HG03378 (cell line): ENCODE results near the gene EYA4.

ENCODE experiments used
- ATAC-seq: cut with Tn5 transposase; IDR thresholded peaks from one replicate; pipeline ENCODE4 v1.9.1; 2021; ENCODE audit warnings: mild to moderate bottlenecking, moderate library complexity; ENCODE audit not compliant: unreplicated experiment

Gene EYA4

DNA sequence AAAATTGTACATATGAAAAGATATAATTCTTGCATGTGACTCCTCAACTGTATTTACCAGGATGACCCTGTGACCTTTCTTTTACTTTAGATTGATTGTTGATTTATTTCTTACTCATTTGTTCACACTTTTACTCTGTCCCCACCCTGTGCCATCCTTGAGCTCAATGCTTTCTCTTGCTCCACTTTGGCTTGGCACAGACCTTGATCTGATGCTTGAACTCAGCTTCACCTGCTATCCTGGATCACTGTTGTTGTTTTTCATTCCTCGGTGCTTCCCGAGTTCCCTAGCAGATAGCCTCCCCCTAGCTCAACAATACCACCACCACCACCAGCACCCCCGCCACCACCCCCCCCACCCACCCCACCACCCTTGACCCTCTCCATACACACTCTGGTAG is 102.1 kb downstream of the EYA4 start:
- no peak for ATAC-seq

DNA sequence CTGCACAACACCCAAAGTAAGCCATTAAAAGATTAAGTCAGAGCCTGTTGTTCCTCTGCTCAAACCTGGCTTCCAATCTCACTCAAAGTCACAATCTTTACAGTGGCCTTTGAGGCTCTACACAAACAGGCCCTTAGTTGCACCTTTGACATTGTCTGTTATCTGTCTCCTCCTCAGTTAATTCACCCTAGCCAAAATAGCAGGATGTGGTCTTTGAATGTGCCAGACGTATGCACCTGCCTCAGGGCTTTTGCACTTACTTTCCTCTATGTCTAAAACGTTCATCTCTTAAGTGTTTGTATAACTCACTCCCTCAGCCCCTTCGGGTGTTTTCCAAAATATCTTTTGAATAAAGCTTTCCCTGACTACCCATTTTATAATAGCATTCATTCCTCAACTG is 107.7 kb downstream of the EYA4 start:
- ATAC-seq = no peak

DNA sequence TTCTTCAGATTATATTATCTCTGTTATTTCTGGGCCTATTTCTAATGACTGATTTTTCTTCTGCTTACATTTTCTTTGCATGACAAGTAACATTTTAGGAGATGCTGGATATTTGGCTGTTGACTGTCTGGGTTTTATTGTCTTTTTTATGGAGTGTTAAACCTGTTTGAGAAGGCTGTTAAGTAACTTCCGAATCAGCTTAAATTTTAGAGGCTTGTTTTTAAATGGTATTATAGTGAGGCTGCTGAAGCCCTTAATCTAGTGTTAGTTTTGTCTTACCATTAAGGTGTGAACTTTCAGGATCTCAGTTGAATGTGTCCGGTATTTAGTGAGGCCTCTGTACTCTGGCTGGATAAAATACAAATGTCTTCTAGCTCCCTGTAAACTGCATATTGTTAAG is 109.8 kb downstream of the EYA4 start:
- ATAC-seq = no peak

DNA sequence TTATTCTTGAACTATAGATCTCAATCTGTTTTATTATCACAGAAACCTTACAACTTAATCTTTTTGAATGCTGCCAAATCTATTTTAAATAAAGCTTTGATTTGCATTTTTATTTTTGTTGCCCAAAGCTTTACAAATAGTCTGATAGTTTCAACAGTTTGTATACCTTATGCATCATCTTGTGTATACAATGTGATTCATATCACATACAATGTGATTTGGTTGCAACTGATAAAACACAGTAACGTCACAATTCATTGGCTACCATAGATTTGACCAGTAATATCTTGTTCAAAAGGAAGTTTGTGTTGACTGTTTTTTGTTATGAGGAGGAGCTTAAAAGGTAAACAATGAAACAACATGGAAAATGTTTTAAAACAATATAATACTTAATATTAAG is 110.9 kb downstream of the EYA4 start:
- no peak for ATAC-seq

DNA sequence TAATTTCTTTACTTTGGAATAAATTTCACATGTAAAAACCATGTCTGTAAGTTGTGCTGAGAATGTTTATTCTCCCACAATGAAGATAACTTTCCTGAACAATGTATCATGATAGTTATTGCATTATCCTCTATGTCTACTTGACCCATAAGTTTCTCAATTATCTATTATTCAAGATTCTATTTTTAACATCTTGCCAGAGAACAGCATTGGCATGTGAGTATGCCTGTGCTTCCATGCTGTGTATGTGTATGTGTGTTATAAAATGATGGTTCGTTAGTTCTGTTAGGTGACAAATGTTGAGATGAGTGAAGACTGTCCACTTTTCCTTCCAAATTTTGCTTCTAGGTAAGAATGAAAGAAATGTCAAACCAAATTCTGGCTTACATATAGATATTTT is 111.9 kb downstream of the EYA4 start:
- no peak for ATAC-seq

DNA sequence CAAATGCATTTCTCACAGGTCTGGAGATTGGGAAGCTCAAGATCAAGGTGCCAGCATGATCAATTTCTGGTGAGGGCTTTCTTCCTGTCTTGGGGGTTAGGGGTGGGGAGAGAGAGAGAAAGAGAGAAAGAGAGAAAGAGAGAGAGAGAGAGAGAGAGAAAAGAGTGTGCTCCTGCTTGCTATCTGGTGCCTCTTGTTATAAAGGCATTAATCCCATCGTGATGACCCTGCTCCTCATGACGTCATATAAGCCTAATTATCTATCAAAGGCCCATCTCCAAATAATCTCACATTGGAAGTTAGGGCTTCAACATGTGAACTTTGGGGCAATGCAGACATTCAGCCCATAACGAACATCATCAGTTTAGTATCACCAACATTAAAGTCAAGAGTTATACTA is 114.8 kb downstream of the EYA4 start:
- ATAC-seq = no peak

DNA sequence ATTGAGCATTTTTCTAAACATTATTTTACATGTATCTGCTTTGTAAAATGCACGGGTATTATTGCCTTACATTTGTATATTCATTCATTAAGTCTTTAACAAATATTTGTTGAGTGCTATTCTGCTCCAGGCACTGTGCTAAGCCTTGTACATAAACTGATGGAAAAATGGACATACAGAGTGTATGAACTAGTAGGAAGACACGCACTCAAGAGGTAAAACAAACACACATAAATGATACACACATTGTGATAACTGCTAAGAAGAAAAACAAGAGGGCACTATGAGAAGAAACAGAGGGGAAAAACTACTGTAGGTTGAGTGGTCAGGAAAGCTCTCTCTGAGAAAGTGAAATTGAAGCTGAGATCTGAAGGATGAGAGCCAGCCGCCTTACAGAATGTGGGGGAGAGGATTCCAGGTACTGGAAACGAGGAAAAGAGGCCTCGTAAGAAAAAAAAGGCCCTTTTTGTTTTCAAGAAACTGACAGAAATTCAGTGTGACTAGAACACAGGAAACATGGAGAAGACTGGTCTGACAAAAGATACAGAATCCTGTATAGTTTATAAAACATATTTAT is 117.5 kb downstream of the EYA4 start:
- no peak for ATAC-seq

DNA sequence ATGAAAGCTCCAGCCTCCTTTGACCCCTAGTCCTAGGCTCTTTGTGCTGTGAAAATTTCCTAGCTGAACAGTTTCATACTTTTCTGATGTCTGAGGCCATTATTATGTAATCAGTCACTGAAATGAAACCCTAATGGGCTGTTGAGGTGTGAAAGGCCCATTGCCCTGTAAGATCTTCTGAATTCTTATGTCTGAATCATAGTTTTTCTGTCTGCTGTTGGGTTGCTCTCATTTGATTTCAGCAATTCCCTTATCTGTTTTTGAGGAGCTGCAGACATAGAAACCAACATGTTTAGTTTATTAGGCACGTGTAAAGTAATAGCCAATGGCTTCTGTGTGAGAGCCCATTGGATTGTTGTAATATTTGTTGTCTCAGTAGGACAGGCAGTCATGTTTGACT is 118.1 kb downstream of the EYA4 start:
- no peak for ATAC-seq

DNA sequence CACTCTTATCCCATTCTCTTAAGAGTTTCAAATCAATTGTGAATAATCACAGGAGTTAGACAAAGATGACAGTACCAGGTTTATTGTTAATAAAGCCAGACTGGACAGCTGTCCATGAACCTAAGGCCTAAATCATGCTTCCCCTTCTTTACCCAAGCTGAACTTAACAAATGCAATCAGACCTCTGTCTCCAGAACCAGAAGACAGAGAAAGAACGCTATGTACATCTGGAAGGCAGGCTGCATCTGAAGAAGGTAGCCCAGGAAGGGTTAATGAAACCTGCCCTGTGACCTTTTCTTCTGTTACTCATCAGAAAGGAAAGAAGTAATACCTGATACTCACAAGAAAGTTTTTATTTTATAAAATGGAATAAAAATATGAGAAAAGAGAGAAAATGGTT is 118.6 kb downstream of the EYA4 start:
- ATAC-seq = no peak

DNA sequence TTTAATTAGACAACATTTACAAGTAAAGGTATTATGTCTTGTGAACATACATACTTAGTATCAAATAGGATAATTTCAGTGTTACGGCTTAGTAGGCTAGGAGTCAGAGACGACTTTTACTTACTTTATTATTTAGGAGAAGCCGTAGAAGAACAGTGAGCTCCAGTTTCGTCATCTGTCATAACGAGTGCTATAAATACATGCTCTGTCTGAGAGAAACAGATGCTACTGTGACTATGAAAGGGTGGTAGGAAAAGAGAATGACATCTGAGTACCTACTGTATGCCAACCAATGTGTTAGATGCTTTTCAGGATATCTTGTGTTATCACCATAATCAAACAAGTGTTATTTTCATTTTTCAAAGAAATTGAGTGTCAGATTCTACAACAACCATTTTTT is 119.0 kb downstream of the EYA4 start:
- no peak for ATAC-seq

DNA sequence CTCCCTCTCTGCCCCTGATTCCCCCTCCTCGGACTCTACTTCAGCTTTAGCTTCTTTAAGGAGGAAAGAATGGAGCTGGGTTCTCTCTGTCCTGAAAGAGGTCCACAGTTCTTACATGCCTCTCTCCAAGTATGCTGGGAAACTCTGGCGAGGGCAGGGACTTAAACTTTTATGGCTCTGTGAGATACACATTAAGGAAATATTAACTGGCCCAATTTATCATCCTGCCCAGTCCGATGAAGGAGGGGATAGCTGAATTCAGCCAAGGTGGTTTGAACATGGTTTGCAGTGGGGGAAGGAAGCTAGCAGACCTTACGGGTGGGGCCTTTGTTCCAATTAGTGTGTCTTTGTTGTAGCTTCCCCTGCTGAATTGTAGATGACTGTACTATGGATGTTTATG is 121.7 kb downstream of the EYA4 start:
- no peak for ATAC-seq

DNA sequence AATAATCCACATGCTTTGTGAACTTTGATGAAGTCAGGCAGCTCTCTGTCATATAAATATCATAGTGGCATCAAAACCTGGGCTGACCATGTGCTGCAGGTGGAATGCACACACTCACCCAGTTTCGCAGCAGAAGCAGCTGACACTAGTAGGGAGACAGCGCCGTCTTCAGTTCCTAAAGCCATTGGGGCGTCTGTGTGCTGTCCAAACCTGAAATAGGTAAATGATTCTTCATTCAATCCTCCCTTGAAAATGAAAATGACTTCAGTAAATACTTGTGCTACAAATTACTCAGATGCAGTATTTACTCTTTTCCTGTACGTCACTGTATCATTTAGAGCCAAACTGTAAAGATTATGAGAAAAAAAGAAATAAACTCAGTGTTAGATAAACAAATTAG is 127.5 kb downstream of the EYA4 start:
- no peak for ATAC-seq

DNA sequence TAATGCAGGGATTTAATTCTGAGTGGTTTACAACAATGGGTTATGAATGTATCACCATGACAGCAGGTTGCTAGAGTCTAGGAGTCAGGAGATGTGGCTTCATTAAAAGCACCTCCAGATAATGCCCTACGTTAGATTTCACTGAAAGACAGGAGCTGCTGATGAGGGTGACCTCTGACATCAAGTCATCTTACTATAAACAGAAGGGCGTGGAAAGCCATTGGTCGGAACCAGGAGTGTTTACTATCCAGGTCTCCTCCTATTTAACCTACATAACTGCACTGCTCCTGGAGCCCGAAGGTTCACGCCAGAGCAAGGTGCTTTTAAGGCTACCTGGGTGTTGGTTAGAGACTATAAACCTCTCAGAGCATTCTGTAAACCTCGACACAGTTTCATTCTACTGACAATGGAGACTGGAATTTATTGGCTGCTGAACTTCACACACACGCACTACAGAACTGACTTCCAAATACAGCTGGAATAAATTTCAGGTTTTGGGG is 128.7 kb downstream of the EYA4 start:
- ATAC-seq = no peak

DNA sequence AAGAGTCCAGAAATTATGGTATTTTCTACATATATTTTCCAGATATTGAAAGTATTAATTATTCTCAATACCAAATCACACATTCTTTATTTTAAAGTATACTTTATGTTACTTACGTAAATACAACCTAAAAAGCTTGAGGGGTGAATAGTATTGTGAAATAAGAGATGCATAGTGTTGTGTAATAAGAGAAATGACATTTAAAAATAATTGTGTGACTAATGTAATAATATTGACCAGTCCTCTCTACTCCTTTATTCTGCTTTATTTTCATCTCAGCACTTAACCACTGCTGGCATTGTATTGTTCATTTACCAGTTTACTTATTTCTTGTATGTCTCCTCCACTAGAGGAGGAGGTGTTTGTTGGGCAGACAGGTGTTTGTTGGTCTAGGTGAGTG is 135.6 kb downstream of the EYA4 start:
- ATAC-seq = no peak

DNA sequence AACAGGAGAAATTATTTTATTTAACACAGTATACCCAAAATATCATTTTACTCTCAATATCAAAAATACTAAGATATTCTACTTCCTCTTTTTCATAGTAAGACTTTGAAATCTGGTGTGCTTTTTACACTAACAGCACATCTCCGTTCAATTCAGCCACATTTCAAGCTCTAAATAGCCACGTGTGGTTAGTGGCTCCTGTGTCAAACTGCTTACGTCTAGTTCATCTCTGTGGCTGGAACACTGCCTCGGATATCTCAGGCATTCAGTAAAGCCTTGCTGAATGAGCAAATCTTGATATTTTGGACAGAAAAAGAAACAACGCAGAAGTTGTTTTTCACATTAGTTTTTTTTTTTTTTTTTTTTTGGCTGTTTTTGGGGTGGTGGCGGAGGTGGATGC is 136.1 kb downstream of the EYA4 start:
- ATAC-seq = no peak

DNA sequence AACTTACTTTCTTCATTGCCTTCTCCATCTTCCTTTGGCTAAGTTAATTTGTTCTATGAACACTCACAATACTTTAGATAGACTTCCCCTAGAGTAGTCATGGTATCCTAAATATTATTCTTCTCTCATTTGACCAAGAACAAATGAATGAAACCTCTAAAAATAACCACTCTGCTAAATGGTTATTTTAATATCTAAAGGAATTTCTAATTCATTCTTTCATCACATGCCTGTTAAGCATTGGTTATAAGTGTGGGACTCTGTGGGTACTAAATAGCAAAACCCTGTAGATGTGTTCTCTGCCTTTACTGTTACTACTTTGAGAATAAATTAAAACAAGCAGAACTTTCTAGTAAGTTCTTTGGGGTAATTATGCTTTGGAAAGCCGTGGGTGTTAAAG is 138.9 kb downstream of the EYA4 start:
- no peak for ATAC-seq

DNA sequence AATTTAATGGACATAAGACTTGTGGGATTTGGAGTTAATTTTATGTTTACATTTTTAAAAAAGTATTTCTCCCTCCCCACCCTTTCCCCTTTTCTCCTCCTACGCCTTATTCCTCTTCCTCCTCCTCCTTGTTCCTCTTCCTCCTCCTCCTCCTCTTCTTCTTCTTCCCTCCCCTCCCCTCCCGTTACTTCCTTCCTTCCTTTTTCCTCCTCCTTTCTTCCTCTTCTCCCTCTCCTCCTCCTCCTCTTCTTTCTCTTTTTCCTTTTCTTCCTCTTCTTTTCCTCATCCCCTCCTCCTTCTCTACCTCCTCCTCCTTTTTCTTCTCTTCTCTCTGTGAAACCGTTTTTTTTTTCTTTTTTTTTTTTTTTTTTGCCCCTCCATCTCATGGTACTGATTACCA is 139.6 kb downstream of the EYA4 start:
- no peak for ATAC-seq

DNA sequence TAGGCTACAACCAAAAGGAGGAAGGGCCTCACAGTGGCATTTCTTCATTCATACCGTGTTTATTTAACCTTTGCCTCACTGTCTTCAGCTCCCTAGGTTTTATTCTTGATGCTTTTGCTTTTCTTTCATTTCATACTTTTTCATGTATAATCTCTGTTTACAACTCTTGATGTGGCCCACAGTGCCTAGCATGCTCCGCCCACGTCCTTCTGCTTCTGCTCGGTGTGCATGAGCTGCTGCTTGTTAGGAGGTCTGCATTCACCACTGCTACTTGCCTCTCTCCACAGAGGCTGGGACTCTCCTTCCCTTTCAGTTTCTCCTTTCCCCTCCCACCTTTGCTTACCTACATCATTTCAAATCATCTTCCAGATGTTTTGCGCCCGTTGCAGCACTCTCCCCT is 147.6 kb downstream of the EYA4 start:
- no peak for ATAC-seq

DNA sequence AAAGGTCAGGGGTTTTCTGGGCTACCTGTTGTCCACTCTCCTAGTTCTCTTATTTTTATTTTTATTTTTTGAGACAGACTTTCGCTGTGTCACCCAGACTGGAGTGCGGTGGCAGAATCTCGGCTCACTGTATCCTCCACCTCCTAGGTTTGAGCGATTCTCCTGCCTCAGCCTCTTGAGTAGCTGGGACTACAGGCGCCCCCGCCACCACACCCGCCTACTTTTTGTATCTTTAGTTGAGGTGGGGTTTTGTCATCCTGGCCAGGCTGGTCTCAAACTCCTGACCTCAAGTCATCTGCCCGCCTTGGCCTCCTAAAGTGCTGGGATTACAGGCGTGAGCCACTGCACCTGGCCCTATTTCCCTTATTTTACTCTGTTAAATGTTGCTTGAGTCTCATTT is 149.0 kb downstream of the EYA4 start:
- ATAC-seq = no peak

DNA sequence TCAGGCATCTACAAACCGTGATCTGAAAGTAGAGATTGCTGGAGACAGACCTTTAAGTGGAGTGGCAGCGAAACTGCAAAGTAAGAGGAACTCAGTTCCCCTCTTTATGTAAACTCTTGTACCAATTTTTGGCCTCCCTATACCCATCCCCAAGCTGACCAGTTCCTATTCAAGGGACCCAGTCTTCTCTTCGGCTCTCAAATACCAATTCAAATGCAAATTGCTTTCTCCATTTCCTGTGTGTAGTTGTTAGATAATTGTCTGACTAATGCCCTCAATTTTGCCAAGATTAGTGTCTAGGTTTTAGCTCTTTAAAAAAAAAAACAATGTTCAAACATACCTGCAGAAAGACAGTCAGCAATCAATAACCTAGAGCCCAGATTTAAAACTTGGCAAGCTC is 150.9 kb downstream of the EYA4 start:
- no peak for ATAC-seq

DNA sequence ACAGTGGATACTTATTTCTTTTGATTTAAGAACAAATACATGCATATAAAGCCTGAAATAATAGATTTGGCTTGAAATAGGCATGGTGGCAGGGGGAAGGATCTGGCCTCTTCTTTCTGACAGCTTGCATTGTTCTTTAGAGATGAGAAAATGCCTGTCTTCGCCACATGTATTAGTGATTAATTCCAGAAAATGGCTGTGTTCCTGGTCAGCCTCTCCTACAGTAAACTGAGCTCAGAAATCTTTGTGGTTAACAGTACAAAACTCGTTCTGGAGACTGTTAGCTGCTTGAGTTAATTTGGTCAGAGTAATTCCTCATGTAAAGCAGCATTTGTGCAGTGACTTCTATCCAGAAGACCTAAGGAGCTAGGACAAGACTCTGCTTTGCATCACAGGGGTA is 151.5 kb downstream of the EYA4 start:
- no peak for ATAC-seq

DNA sequence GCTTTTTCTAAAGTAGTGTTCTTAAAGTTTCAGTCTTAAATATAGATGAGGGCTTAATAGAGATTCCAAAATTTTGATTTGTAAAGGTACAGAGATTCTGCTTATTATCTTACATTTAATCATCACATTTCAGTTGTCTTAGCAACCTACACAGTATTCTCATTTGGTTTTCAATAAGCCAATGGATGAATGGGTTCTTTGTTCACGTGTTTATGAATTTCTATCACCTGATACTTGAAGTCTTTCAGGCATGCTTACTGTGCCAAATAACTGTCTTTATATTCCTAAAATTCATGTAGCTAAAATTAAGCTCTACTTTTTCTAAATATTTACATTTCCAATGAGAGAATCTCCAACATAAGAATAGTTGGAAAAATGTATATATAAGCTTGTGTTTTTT is 152.7 kb downstream of the EYA4 start:
- no peak for ATAC-seq

DNA sequence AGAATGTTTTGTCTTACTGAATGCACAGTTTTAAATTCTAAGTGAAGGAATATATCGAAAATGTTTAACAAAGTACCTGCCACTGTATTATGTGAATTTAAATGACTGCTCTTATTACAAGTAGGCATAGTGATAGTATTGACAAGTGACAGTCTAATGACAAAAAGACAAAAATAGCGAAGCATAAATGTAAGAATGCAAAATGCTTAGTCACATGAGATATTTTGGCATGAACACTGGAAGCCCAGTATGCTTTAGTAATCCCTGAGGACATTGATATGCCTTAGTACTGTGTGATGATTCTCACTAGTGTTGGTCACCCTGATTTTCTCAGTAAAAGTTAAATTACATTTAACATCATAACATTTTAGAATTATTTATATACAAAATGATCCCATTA is 153.5 kb downstream of the EYA4 start:
- no peak for ATAC-seq
